Tibial nerve (tissue), 4 donors: ENCODE results near the gene APLP1.

Experiments used
- EP300 ChIP-seq, 2 donors: sonication (generic); formaldehyde crosslinking; IDR thresholded peaks; one replicate each; pipeline ENCODE4 v1.6.1; 2017; ENCODE audit warnings: antibody characterized with exemption in 2 of 2, mild to moderate bottlenecking in 1 of 2
- POLR2A ChIP-seq, 2 donors: fragments of 450-650 bp; IDR thresholded peaks; one replicate each; pipeline ENCODE4 v1.6.1; 2017; ENCODE audit warnings: antibody characterized with exemption in 2 of 2, mild to moderate bottlenecking in 2 of 2, moderate library complexity in 2 of 2
- TF ChIP-seq, protein P1 (sequence below), 5 experiments: fragments of 200-600 bp in 3 of 5; fragments of 450-650 bp in 2 of 5; sonication (generic) in 3 of 5; IDR thresholded peaks; one replicate each; pipeline ENCODE4 v1.5.1; 2016 to 2019; ENCODE audit warnings: antibody characterized with exemption in 5 of 5, mild to moderate bottlenecking in 3 of 5, moderate library complexity in 2 of 5

GRCh38 chr19:35879068-35879467 lies 10.7 kb downstream of the APLP1 start:
- TF ChIP-seq, protein P1, sequence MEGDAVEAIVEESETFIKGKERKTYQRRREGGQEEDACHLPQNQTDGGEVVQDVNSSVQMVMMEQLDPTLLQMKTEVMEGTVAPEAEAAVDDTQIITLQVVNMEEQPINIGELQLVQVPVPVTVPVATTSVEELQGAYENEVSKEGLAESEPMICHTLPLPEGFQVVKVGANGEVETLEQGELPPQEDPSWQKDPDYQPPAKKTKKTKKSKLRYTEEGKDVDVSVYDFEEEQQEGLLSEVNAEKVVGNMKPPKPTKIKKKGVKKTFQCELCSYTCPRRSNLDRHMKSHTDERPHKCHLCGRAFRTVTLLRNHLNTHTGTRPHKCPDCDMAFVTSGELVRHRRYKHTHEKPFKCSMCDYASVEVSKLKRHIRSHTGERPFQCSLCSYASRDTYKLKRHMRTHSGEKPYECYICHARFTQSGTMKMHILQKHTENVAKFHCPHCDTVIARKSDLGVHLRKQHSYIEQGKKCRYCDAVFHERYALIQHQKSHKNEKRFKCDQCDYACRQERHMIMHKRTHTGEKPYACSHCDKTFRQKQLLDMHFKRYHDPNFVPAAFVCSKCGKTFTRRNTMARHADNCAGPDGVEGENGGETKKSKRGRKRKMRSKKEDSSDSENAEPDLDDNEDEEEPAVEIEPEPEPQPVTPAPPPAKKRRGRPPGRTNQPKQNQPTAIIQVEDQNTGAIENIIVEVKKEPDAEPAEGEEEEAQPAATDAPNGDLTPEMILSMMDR (IDR thresholded peaks at IDR 0.05) = no peak
- TF ChIP-seq EP300 (IDR thresholded peaks at IDR 0.05) (no peak), POLR2A (IDR thresholded peaks at IDR 0.05) (no peak)
